Measurements from ENCODE around the gene NXF1.
A peak's percentile ranks its signal among the peaks of the same experiment; 100 is the strongest.
"Not testable (repeated sequence)": the region's sequence is repeated elsewhere in the genome, so short reads cannot be mapped to it uniquely, and the experiment has no call there.

The NXF1 gene

GRCh38 chr11:62831520-62832335 is 26.5 kb upstream of the NXF1 start, which contains the start of gene STX5:
Gene STX5 (minus strand): TSS chr11:62832051. CDS start chr11:62831243, 808 bp downstream.
- DNase-seq = peak; percentile 99

GRCh38 chr11:62830904-62831519 is 25.8 kb upstream of the NXF1 start:
- no peak for DNase-seq

- not testable (repeated sequence) for DNase-seq
Observed at GRCh38 chr11:62828130-62828529, 22.9 kb upstream of the NXF1 start.

- no peak for DNase-seq
Observed at GRCh38 chr11:62823677-62824076, 18.4 kb upstream of the NXF1 start.

DNA sequence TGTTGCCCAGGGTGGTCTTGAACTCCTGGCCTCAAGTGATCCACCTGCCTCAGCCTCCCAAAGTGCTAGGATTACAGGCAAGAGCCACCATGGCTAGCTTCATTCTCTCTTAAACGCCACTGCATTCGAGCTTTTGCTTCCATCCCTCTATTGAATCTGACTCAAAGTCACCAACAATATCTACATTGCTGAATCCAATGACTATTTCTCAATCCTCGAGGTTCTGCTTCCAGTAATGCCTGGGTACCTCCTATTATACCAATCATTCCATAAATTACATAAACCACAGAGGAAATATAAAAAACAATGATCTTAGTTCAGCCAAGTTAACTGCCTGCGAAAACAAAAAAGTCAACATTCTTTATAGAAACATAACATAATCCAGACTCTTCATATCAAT is 11.9 kb upstream of the NXF1 start:
- DNase-seq = no peak

- DNase-seq = no peak
Observed at GRCh38 chr11:62816557-62816956, 11.3 kb upstream of the NXF1 start.

- no peak for DNase-seq
Observed at GRCh38 chr11:62811659-62812058, 6.4 kb upstream of the NXF1 start.

DNA sequence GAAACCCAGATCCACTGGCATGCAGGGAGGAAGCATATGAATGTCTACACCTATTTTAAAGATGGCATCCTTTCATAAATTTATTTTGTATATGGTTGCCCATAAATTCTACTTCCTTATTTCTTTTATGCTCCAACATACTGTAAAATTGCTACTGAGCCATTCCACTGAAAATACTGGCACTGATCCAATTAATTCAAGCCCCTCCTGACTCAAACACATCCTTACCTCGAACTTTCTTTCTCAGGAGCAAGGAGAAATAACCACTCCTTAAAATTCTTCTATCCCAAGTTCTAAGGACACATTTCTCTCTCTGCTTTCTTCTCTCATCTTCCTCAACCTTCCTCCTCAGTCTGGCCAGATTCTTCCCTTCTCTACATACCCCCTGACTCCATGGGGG is 5.5 kb upstream of the NXF1 start:
- DNase-seq = no peak

DNA sequence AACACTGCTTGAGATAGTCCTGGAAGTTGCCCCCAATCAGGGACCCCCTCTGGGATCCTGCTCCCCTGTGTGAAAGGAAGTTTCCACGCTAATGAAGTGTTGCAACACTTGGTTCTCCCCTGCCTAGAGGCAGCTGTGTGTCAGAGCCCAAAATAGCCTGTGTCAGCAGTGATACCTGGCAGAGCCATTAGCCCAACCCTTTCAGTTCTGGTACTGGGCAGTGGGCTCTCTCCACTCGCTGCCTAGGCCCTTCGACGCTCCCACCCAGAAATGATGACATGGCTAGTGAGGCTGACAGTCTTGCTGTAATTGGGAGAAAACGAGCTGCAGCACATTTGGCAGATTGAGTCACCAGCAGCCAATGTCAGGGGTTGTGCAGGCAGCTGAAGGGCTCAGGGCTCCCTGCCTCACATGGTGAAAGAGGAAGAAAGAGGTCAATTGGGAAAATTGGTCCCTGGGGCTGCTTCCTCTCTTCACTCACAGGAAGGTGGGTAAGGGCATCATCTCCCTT is 1.4 kb upstream of the NXF1 start:
- no peak for DNase-seq

GRCh38 chr11:62805961-62806441 is 761 bp upstream of the NXF1 start:
- peak; percentile 46 for DNase-seq

- DNase-seq = peak; percentile 18
Observed at GRCh38 chr11:62804310-62805075, 747 bp downstream of the NXF1 start.

DNA sequence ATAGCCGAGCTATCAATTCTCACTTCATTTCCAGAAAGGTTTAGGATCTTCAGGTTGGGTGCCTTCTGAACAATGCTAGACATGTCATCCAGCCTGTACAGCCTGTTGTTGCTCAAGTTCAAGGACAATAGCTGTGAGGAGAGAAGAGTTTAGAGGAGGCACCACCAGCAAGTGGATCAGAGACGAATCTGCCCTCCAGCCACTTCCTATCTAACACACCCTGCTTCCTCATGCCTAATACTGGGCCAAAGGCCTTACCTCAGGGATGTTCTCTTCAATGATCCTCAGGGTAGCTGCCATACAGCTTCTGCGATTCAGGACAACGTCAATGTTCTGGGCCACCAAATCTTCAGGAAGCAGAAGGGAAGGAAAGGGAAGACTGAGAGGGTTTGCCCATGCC is 4.2 kb downstream of the NXF1 start:
- DNase-seq = no peak

DNA sequence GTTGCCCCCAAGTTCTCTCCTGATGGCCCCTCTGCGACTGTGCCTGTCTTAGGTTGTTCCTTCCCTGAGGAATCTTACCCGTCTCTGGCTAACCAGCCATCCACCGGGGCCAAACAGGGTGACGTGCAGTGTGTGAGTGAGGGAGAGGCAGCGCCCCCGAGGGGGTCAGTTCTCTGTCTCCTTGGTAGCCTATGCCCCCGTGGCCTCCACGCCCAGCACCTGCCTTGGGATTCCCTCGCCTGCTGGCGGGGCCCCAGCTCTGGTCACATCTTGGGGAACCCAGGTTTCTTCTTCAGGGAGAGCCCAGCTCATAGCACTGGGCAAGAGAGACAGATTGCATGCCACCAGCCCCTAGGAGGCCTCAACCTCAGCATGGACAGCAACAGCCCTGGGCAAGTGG is 5.8 kb downstream of the NXF1 start:
- DNase-seq = no peak

- DNase-seq = no peak
Observed at GRCh38 chr11:62796281-62796680, 9.0 kb downstream of the NXF1 start.

DNA sequence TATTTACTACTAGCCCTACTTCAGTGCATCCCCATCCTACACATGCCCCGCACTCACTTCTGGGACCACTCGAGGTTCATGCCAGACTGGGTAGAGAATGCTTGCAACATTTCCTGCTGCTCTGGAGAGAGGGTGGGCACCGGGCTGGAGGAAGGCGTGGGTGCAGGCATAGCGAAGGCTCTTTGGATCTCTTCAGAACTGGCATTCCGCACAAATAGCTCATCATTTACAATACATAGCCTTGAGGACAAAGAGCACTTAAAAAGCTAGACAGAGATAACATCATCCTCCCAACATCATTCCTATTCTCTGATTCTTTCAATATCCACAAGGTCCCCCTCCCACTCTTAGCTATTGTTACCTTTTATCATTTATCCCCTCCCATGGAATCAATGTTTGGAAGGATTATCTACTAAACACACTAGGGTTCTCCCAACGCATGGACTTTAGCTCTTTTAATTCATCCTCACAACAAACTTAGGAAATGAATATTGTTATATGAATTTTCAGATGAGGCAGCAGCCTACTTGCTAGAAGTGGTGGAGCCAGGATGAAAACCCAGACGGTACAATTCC is 11.0 kb downstream of the NXF1 start:
- no peak for DNase-seq

DNA sequence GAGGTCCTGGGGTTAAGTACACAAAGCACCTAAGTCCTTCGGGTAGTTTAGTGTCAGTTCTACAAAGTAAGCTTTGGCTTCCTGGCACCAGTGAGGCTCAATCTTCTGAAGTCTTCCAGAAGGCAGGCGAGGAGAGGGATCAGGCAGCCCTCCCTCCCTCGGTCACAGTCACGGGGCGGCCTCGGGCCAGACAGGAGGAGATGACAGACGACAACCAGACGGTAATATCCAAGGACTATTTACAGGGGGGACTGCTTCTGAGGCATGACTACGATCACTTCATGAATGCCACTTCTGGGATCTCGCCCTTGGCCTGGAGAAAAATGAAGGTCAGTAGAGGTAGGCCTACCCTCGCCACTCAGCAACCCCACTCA is 13.1 kb downstream of the NXF1 start:
- no peak for DNase-seq

DNA sequence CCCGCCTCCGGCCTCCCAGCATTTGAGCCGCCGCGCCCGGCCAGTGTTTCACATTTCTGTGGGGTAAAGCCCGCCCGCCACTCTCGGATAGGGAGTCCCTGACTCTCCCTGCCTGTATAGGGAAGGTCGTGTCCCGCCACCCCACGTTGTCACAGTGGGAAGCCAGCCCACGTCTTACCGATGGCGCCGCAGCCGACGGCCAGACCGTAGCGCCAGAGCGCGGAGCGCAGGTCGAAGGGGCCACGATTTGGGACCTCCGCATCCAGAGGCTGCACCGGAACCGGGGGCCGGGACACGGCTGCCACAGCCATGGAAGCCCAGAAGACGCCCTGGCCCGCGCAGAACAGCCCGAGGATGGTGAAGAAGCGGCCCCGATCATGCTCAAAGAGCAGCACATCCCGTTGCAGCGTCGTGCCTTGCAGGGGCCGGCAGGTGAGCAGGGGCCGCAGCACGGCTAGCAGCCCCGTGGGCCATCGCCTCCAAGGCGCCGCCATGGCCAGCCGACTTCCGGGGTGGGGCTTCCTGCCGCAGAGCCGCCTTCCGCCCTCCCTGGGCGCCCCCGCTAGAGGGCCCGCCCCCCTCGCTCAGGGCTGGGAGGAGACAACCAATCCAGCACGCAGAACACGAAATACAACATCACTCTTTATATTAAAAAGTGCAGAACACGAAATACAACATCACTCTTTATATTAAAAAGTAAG is 13.6 kb downstream of the NXF1 start, which contains the start of gene TMEM223:
TSS of gene TMEM223 (minus strand) at position 506 of the 701 bp plus-strand sequence. CDS start at position 494, 12 bp downstream.
- peak; percentile 93 for DNase-seq

- no peak for DNase-seq
Observed at GRCh38 chr11:62789576-62789975, 15.7 kb downstream of the NXF1 start.

DNA sequence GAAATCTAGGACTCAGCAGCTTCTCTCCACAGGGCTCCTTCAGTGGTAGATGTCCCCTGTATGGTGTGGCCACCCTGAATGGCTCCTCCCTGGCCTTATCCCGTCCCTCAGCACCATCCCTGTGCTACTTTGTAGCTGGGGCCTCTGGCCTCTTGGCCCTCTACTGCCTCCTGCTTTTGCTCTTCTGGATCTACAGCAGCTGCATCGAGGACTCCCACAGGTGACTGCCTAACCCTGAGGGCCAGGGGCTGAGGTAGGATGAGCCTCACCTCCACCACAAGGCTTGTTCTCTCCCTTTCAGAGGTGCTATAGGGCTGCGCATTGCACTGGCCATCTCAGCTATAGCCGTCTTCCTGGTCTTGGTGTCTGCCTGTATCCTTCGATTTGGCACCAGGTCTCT is 16.2 kb downstream of the NXF1 start:
- DNase-seq = no peak

- peak; percentile 98 for DNase-seq
Observed at GRCh38 chr11:62787005-62787759, 18.1 kb downstream of the NXF1 start, which contains the start of gene TMEM179B. Gene TMEM179B (plus strand): TSS chr11:62787402. CDS start chr11:62787432, 30 bp downstream.

DNA sequence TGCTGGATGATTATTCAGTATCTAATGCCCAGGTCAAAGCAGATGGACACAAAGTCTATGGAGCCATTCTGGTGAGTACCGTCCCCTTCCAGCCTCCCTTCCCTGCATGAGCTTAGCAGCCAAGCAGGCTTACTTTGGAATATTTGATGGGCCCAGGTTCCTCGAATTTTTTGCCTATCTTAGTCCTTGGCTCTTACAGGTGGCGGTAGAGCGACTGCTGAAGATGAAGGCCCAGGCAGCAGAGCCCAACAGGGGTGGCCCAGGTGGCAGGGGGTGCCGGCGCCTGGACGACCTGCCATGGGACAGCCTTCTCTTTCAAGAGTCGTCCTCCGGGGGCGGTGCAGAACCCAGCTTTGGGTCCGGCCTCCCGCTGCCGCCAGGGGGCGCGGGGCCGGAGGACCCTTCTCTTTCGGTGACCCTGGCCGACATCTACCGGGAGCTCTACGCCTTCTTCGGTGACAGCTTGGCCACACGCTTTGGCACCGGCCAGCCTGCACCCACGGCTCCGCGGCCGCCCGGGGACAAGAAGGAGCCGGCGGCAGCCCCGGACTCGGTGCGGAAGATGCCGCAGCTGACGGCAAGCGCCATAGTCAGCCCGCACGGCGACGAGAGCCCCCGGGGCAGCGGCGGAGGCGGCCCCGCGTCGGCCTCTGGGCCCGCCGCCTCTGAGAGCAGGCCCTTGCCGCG is 18.8 kb downstream of the NXF1 start:
- DNase-seq = peak; percentile 92
